Activated naive CD4-positive, alpha-beta T cell (primary cell): ENCODE measurements around the gene GRIK5.
"Not testable (repeated sequence)": the region's sequence is repeated elsewhere in the genome, so short reads cannot be mapped to it uniquely, and the experiment has no call there.

Source experiments
- DNase-seq, 4 experiments: peaks; one replicate each; lab custom pipeline; 2025; lab: John Stamatoyannopoulos, UW

The GRIK5 gene, protein sequence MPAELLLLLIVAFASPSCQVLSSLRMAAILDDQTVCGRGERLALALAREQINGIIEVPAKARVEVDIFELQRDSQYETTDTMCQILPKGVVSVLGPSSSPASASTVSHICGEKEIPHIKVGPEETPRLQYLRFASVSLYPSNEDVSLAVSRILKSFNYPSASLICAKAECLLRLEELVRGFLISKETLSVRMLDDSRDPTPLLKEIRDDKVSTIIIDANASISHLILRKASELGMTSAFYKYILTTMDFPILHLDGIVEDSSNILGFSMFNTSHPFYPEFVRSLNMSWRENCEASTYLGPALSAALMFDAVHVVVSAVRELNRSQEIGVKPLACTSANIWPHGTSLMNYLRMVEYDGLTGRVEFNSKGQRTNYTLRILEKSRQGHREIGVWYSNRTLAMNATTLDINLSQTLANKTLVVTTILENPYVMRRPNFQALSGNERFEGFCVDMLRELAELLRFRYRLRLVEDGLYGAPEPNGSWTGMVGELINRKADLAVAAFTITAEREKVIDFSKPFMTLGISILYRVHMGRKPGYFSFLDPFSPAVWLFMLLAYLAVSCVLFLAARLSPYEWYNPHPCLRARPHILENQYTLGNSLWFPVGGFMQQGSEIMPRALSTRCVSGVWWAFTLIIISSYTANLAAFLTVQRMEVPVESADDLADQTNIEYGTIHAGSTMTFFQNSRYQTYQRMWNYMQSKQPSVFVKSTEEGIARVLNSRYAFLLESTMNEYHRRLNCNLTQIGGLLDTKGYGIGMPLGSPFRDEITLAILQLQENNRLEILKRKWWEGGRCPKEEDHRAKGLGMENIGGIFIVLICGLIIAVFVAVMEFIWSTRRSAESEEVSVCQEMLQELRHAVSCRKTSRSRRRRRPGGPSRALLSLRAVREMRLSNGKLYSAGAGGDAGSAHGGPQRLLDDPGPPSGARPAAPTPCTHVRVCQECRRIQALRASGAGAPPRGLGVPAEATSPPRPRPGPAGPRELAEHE

DNA sequence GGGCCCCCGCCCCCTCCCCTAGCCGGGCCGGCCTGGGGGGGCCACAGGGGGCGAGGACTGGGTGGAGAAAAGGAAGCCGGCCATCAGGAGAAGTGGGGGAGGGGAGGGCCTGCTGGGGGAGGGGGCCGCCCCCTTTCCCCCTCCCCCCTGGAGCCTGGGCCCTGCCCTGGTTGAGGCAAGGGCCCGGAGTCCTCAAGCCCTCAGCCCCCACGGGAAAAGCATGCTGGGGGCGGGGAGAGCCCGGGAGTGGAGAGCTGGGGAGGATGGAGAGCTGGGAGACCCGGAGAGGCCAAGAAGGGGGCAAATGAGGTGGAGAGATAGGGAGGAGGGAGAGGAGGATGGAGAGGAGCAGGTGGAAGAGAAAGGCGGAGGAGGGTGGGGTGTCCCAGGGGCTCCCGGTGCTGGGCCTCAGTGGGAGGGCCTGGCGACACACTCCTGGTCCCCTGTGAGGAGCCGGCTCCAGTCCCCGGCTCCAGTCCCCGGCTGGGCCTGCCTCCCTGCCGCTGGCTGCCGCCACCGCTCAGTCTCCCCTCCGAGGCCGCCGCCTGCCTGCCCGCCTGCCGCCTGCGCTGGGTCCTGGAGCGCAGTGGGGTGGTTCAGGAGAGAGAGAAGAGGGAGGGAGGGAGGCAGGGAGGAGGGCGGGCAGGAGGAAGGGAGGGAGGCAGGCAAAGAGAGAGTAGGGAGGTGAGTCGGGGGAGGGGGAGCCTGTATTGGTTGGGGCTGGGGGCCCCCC lies at the start of gene GRIK5:
Gene GRIK5, minus strand, starts transcription at position 588 of the 733 bp plus-strand sequence. CDS start 4,436 bp downstream, outside the sequence.
- DNase-seq, result no peak

DNA sequence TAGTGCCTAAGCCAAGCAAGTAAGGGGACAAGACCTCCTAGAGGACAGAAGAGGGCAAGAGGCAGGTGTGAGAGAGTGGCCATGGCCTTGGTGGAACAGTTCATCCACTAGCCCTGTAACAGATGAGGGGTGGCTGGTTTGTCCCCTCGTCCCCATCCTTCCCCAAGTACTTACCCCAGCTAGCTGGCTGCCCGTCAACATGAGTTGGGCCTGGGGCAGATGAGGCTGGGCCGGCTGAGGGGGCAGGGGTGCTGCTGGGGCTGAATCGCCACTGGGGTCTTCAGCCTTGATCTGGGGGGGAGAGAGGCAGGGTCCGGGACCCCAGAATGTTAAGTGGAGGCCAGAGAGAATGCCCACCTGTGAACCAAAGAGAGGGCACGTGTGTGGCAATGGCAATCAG lies 47.1 kb upstream of the GRIK5 start:
- no peak for DNase-seq

DNA sequence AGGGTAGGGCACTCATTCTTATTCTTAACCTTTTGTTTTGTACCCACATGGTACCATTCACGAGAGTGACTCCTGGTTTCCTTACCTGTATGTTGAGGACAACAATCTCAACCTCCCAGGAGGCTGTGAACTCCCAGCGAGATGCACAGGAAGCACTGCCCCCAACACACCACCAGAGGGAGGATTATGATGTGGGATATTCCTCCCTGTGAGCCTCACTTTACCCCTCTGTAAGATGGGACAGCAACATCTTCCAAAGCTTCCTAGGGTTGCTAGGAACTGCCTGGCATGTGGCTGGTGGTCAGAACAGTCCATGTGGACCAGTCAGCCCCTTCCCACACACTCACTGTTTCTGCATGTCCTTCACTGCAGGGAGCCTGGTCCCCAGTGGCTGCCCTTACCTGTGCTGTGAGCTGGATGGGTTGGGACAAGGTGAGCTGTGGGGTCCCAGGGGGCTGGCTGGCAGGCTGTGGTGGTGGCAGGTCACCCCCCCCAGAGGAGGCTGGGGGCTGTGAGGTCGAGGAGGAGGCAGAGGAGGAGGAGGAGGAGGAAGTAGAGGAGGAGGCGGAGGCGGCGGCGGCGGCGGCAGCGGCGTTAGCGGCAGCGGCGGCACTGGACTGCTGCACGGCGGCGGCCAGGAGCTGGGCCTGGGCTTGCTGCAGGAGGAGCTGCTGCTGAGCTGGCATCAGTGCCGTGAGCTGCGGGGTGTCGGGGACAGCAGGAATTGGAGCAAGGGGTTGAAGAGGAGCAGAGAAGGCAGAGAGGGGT lies 46.5 kb upstream of the GRIK5 start:
- no peak for DNase-seq

DNA sequence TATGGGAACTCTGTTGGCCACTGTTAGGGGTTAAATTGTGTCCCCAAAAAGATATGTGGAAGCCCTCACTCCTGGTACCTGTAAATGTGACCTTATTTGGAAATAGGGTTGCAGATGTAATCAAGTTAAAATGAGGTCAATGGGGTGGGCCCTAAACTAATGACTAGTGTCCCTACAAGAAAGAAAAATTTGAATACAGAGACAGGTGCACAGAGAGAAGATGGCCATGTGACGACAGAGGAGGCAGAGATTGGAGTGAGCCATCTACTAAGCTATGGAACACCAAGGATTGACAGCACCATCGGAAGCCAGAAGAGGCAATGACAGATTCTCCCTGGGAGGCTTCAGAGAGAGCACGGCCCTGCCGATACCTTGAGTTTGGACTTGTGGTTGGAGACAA lies 45.7 kb upstream of the GRIK5 start:
- no peak for DNase-seq

DNA sequence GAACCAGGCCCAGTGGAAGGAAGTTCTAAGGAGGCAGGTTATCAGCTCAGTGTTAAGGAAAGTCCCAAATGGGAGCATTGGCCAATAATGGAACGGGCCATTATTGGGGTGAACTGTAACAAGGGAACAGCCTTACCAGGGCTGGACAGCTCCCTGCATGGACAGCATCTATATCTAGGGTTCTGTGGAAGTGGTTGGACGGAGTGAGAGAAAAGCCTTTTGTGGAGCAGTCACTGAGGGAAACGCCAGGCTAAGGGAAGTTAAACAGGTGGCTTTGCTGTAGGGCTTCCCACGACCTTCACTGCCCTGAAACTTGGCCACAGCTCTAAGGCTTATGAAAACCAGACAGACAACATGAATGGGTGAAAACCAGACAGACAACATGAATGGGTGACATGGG lies 45.2 kb upstream of the GRIK5 start:
- no peak for DNase-seq

DNA sequence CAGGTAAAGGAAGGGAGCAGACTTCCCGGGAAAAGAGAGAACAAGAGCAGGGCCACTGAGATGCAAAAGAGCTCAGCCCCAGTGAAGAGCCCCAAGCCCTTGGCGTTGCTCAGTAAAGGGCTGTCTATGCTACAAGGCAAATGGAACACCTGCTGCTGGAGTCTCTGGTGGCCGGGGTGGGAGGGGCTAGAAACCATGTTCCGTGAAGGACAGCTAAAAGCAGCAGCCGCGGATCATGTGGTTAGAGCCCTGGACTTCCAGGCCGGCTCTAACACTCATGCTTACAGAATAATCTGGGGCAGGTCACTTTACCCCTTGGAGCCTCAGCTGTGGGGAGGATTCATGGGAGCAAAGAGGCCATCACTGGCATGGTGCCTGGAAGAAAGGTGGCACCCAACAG lies 44.4 kb upstream of the GRIK5 start:
- no peak for DNase-seq

DNA sequence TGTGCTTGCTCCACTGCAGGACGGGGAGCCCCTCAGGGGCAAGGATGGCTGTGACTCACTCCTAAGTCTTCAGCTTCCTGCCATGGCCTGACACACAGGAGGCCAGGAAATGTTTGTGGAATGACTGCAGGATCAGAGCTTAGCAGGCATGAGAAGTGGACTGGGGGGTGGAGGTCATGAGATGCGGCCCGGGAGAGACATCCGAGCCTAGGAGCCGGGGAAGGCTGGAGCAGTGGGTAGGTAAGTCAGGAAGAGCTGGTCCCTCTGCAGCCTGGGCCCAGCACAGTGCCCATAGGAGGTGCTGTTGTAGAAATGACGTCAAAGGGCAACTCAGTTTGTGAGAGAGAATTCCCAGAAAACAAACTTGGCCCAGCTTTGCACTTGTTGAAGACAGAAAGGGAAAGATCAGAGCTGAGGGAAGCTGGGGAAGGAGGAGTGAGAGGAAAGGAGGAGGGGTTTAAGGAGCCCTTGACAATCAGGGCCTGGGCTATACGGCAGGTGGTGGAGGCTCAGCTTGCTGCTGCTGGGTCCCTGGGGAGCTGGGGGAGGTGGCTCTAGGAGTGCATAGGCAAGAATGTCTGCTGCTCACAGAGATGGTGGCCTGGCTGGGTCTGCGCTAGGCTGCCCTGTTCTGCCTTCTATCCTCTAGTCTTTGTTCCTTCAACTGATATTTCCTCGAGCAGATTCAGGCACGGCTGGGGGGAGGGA lies 43.8 kb upstream of the GRIK5 start:
- no peak for DNase-seq

DNA sequence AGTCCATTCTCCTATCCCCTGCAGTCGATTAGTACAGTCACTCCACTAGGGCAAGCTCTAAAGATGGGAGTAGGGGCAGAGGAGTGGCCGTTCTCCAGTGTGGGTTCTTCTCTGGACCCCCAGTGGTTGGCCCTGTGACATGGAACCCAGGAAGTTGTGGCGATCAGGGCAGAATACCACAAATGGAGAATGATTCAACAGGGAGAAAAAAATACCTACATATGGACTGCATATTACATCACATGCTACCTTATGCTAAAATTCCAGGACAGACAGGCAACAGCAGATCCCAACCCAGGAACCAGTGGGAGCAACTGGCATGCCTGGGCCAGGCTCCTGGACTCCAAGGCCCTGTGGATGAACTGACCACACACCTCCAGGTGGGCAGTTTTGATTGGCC lies 41.8 kb upstream of the GRIK5 start:
- DNase-seq, result no peak

DNA sequence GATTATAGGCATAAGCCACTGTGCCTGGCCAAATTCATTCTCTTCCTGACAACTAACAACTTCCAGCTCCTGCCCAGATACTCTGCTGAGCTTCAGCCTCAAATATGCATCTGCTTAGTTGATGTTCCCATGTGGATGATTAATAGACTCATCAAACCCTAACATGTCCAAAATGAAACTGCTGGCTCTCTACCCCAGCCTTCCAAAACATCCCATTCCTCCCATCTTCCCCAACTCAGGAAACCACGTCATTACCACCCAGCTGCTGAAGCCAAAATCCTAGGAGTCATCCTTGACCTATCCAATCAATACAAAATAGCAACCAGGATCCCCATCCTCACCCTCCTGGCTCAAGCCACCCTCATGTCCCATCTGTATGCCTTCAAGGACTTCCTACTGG lies 41.4 kb upstream of the GRIK5 start:
- DNase-seq, result no peak

DNA sequence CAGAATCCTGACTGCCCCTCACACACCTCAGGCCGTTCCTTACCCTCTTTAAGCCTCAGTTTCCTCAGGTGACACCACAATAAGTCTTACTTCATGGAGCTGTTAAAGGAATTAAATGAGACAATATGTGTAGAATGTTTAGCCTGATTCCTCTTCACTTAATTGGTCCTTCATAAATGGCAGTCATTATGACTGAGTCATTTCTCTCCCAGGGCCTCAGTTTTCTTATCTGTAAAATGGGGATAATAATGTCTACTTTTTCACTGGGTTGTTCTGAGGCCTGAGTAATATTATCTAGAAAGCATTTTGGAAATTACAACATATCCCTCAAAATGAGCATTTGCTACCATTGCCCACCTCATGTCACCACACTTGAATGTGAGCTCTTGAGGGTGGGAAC lies 40.7 kb upstream of the GRIK5 start:
- no peak for DNase-seq

DNA sequence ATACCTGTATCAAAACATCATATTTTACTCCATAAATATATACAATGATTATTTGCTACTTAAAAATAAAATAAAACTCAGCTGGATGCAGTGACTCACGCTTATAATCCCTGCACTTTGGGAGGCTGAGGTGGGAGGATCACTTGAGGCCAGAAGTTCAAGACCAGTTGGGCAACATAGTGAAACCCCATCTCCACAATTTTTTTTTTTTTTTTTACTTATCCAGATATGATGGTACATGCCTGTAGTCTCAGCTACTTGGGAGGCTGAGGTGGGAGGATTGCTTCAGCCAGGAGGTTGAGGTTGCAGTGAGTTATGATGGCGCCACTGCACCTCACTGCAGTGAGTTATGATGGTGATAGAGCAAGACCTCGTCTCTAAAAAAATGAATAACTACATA lies 39.9 kb upstream of the GRIK5 start:
- DNase-seq, result no peak

DNA sequence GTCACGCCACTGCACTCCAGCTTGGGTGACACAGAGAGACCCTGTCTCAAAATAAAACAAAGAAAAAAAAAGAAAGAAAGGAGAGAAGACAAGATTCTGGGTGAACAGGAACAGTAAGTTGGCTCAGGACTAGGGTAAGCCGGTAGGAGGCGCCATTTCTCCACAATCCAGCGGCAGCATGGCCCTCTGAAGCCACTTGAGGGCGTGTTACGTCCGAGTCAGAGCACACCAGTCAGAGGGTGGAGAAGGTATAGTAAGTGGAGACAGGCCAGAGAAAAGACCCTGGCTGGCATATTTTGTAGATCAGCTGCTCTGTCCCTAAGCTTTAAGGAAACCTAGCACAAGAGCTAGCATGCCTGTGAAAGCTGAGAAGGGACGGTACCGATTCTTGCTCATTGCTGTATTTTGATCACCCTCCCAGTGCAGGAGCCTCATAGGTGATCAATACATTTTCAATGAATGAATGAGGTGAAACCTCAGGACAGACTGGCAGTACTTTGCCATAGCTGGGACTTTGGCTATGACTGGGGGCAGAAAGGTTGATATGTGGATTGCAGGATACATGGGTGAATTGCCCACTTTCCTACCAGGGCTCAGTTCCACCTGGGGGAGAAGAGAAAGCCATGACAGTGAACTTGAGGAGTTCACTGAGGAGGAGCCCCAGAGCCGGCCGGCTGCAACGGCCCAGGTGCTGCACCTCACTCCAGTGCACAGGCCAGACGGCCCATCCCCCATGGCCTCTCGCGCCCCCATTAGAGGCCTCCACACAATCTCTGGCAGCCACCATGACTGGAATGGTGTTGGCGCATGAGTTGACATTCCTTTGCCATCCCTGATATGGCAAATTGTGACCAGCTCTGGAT lies 38.8 kb upstream of the GRIK5 start:
- peak; percentile 57 to 84 (median 78) for DNase-seq

DNA sequence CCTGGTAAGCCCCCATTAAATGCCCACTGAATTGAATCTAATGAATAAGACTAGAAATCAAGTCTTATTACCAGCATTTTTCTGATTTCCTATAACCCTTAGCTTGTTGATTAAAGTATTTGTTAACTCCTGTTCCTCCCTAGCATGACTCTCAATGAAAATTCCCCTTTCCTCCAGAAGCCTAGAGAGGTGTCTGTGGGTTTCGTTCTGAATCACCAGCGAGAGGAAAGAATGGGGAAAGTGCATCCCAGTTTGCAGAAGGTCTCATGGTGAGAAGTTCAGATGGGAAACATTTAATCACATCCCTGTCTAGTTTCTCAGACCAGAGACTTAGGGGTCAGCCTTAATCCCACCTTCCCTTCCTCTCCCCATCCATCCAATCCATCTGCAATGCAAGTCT lies 35.4 kb upstream of the GRIK5 start:
- no peak for DNase-seq

DNA sequence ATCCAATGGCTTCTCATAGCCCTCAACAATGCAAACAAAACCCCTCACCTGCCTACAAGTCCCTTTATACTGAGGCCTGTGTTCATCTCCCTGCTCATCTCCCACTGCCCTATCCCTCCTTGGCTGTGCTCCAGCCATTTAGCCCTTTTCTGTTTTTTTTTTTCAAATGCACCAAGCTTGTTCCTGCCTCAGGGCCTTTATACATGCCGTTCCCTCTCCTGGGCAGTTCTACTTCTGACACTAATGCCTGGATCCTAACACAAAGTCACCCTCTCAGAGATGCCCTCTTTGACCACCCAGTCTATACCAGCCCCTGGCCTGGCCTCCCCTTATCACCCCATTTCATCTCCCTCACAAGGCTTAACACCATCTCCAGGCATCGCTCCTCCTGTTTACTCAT lies 32.9 kb upstream of the GRIK5 start:
- DNase-seq, result no peak

DNA sequence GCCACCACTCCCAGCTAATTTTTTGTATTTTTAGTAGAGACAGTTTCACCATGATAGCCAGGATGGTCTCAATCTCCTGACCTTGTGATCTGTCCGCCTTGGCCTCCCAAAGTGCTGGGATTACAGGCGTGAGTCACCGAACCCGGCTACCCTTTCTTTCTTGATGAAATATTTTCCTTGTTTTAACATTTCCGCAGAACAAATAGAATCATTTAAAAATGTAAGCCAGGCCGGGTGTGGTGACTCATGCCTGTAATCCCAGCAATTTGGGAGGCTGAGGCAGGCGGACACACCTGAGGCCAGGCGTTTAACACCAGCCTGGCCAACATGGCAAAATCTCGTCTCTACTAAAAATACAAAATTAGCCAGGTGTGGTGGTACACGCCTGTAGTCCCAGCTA lies 30.2 kb upstream of the GRIK5 start:
- not testable (repeated sequence) for DNase-seq

DNA sequence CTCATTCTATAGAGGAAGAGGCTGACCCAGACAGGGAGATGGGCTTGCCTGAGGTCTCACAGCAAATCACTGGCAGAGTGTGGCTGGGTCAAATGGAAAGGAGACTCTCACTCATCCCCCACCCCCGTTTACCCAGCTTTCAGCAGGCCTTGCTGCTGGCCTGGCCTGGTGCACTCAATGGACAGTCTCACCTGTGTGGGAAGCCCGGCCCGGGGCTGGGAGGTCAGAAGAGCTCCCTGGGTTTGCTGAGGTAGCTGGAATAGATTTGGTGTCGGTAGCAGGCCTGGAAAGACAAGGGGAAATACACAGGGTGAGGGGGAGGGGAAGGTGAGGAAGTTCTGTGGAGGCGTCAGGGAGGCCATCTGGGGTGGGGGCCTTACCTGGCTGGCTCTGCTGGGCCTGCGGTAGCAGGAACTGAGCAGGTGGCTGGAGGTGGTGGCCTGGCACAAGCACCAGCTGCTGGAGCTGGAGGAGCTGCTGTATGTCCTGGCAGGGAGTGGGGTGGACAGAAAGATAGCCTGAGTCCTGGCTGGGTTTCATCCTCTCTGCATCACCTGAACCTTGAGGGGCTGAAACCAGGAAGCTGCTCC lies 29.4 kb upstream of the GRIK5 start:
- DNase-seq, result no peak

DNA sequence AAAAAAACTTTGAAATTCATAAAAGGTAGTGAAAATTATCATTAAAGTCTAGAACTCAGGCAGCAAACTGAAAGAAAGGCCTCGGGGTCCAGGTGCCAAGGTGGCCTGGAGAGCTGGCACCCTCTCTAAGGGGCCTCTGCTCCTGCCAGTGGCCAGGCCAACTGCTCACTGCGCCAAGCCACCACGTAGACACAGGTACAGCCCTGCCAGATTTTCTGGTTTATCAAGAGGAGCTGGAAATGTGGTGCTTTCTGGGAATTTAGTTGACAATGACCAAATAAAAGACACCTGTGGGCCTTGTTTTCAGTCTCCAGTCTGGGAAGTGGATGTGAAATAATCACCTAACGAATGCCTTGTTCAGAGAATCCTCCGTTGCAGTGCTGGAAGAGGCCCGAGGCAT lies 28.8 kb upstream of the GRIK5 start:
- no peak for DNase-seq

DNA sequence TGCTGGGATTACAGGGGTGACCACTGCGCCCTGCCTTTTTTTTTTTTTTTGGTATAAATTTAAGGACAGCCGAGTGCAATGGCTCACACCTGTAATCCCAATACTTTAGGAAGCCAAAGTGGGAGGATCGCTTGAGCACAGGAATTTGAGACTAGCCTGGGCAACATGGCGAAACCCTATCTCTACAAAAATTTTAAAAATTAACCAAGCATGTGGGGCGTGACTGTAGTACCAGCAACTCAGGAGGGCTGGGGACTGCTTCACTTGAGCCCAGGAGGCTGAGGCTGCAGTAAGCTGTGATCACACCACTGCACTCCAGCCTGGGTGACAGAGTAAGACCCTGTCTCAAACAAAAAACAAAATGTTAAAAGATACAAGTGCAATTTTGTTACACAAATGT lies 27.5 kb upstream of the GRIK5 start:
- no peak for DNase-seq

DNA sequence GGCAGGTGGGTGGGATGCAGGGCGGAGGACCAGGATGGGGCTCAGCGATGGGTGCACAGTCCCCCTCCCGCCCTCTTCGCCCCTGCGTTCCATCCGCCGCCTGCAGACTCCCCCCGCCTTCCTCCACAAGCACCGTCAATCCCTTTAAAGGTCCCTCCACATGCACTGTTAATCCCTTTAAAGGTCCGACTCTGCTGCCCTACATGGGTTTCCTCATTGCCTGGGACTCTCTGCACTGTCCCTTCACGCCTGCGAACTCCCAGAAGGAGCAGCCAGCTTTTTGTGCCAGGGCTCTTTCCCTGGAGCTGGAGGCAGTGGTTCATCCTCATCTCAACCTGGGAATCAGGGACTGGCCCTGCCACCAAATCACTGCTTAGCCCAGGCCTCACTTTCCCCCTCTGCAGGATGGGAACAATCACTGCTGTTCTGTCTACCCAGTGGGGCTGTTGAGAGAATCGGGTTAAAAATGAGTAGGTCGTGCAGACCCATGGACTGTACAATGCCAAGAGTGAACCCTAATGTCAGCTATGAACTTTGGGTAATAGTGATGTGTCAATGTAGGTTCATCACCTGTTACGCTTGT lies 26.3 kb upstream of the GRIK5 start:
- DNase-seq, result no peak
